ENCODE data around the gene HAUS3. TPM values are rescaled to one million over a fixed set of nuclear protein-coding genes. Genes with fewer than 3 reads are reported as not detected.

The HAUS3 gene
- total RNA-seq, 1 experiment from 2014 or later, result 18.0 TPM

GRCh38 chr4:2277956-2278355 is 36.0 kb upstream of the HAUS3 start:
- Histone ChIP-seq H3K9ac (ENCODE audit: extremely low read depth, insufficient read length, low read length) (no peak overlapping the region), H2AFZ (ENCODE audit: low read length) (no peak overlapping the region), H3K14ac (ENCODE audit: insufficient read depth, low read length) (no peak overlapping the region), H3K4ac (ENCODE audit: low read depth, low read length) (no peak overlapping the region), H3K23me2 (ENCODE audit: insufficient read length, low read depth, low read length, poor library complexity, severe bottlenecking) (no peaks in the 10 kb centered on the region), H4K5ac (ENCODE audit: insufficient read length, low read depth, low read length) (no peak overlapping the region), H3T11ph (ENCODE audit: low read length) (no peak overlapping the region), H2BK12ac (ENCODE audit: insufficient read length, low read depth, low read length) (no peak overlapping the region), H2BK15ac (ENCODE audit: low read depth, low read length) (no peak overlapping the region), H3K79me2 (ENCODE audit: insufficient read depth, low read length) (no peaks in the 10 kb centered on the region), H2AK5ac (ENCODE audit: insufficient read length, low read length) (no peak overlapping the region), H4K91ac (ENCODE audit: insufficient read length, low read depth, low read length) (no peak overlapping the region), H2BK5ac (ENCODE audit: insufficient read length, low read length) (no peak overlapping the region), H4K20me1 (ENCODE audit: control insufficient read depth, insufficient read depth, insufficient read length) (no peaks in the 10 kb centered on the region), H3K27ac (ENCODE audit: insufficient read length, low read depth, low read length) (no peak overlapping the region), H3K79me1 (ENCODE audit: insufficient read depth, low read depth, low read length, poor library complexity, severe bottlenecking) (no peaks in the 10 kb centered on the region), H3K23ac (ENCODE audit: insufficient read length, low read depth, low read length) (no peak overlapping the region), H3K27me3 (ENCODE audit: insufficient read depth, low read length) (no peaks in the 10 kb centered on the region), H3K18ac (ENCODE audit: insufficient read length, low read depth, low read length) (no peak overlapping the region), H3K9me3 (ENCODE audit: control insufficient read depth, low read depth, low read length) (no peaks in the 10 kb centered on the region), H2BK20ac (ENCODE audit: low read depth, low read length, poor library complexity, severe bottlenecking) (no peak overlapping the region), H3K4me1 (ENCODE audit: insufficient read depth, low read length) (no peaks in the 10 kb centered on the region), H3K4me2 (ENCODE audit: insufficient read depth, insufficient read length, low read length) (no peak overlapping the region), H3K56ac (ENCODE audit: insufficient read length, low read depth, low read length) (no peak overlapping the region), H4K8ac (replicated peaks; ENCODE audit: insufficient read length, low read depth, low read length) (no peak overlapping the region), H2BK120ac (ENCODE audit: low read depth, low read length, poor library complexity, severe bottlenecking) (no peak overlapping the region)
- no peak for DNase-seq
- Mint-ChIP-seq H3K4me1 (no peaks in the 10 kb centered on the region; a peak in 1 of 4 replicates), H3K36me3 (ENCODE audit: insufficient read depth in 1 of 3, low read depth in 3 of 3) (no peaks in the 10 kb centered on the region; a peak in 1 of 7 replicates), H3K4me3 (no peak overlapping the region), H3K27ac (no peak overlapping the region), H3K9me3 (no peaks in the 10 kb centered on the region), H3K27me3 (ENCODE audit: low read depth) (peaks cover 5% of the 10 kb centered on the region)
- WGBS (ENCODE audit: extremely low coverage, insufficient read length, low lambda C conversion rate), result no CpG with 5 or more reads among the region's 9 CpGs
- TF ChIP-seq, protein P1, sequence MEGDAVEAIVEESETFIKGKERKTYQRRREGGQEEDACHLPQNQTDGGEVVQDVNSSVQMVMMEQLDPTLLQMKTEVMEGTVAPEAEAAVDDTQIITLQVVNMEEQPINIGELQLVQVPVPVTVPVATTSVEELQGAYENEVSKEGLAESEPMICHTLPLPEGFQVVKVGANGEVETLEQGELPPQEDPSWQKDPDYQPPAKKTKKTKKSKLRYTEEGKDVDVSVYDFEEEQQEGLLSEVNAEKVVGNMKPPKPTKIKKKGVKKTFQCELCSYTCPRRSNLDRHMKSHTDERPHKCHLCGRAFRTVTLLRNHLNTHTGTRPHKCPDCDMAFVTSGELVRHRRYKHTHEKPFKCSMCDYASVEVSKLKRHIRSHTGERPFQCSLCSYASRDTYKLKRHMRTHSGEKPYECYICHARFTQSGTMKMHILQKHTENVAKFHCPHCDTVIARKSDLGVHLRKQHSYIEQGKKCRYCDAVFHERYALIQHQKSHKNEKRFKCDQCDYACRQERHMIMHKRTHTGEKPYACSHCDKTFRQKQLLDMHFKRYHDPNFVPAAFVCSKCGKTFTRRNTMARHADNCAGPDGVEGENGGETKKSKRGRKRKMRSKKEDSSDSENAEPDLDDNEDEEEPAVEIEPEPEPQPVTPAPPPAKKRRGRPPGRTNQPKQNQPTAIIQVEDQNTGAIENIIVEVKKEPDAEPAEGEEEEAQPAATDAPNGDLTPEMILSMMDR (conservative IDR thresholded peaks at IDR 0.05), result no peak
